Measurements from ENCODE around the gene ETFB.

GRCh38 chr19:51327066-51328001 lies 38.9 kb downstream of the ETFB start:
- TF ChIP-seq, protein P1, sequence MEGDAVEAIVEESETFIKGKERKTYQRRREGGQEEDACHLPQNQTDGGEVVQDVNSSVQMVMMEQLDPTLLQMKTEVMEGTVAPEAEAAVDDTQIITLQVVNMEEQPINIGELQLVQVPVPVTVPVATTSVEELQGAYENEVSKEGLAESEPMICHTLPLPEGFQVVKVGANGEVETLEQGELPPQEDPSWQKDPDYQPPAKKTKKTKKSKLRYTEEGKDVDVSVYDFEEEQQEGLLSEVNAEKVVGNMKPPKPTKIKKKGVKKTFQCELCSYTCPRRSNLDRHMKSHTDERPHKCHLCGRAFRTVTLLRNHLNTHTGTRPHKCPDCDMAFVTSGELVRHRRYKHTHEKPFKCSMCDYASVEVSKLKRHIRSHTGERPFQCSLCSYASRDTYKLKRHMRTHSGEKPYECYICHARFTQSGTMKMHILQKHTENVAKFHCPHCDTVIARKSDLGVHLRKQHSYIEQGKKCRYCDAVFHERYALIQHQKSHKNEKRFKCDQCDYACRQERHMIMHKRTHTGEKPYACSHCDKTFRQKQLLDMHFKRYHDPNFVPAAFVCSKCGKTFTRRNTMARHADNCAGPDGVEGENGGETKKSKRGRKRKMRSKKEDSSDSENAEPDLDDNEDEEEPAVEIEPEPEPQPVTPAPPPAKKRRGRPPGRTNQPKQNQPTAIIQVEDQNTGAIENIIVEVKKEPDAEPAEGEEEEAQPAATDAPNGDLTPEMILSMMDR (tag by site-specific recombination; IDR thresholded peaks at IDR 0.05): no peak
- no peak for TF ChIP-seq ZNF561 (tag by site-specific recombination; IDR thresholded peaks at IDR 0.05; ENCODE audit: borderline replicate concordance)
- no peak for TF ChIP-seq ZNF302 (tag by site-specific recombination; IDR thresholded peaks at IDR 0.05; ENCODE audit: low read depth)
- TF ChIP-seq ZNF776 (tag by site-specific recombination; IDR thresholded peaks at IDR 0.05; ENCODE audit: borderline replicate concordance): no peak

Measured in HEK293 (cell line).